Measurements from ENCODE around the gene C16orf54.
A peak's percentile ranks its signal among the peaks of the same experiment; 100 is the strongest.
"Not testable (repeated sequence)": the region's sequence is repeated elsewhere in the genome, so short reads cannot be mapped to it uniquely, and the experiment has no call there.

Gene C16orf54

GRCh38 chr16:29745853-29746345, at the start of gene C16orf54:
C16orf54 (minus strand) TSS chr16:29745990; CDS start chr16:29744951, 1,039 bp downstream.
- DNase-seq, result no peak

- no peak for DNase-seq
Observed at GRCh38 chr16:29794231-29794710, 48.5 kb upstream of the C16orf54 start.

GRCh38 chr16:29793153-29793552, 47.4 kb upstream of the C16orf54 start:
- DNase-seq, result not testable (repeated sequence)

GRCh38 chr16:29791845-29792807, 46.3 kb upstream of the C16orf54 start:
- DNase-seq, result no peak

- no peak for DNase-seq
Observed at GRCh38 chr16:29790949-29791844, 45.4 kb upstream of the C16orf54 start.

- peak; percentile 98 for DNase-seq
Observed at GRCh38 chr16:29790183-29790948, 44.6 kb upstream of the C16orf54 start, which contains the start of gene KIF22. KIF22 (plus strand) TSS chr16:29790751; CDS start chr16:29790760, 9 bp downstream.

- DNase-seq, result no peak
Observed at GRCh38 chr16:29789775-29790182, 44.0 kb upstream of the C16orf54 start.

- DNase-seq, result not testable (repeated sequence)
Observed at GRCh38 chr16:29787155-29787554, 41.4 kb upstream of the C16orf54 start.

- DNase-seq, result peak; percentile 32
Observed at GRCh38 chr16:29784901-29785500, 39.2 kb upstream of the C16orf54 start.

- no peak for DNase-seq
Observed at GRCh38 chr16:29784157-29784556, 38.4 kb upstream of the C16orf54 start.

GRCh38 chr16:29783094-29783953, 37.5 kb upstream of the C16orf54 start:
- DNase-seq, result not testable (repeated sequence)

GRCh38 chr16:29779474-29779873, 33.7 kb upstream of the C16orf54 start:
- DNase-seq, result no peak

GRCh38 chr16:29777576-29778350, 32.0 kb upstream of the C16orf54 start, which contains the start of gene ZG16:
ZG16 (plus strand) TSS chr16:29778256; CDS start chr16:29779267, 1,011 bp downstream.
- no peak for DNase-seq

- no peak for DNase-seq
Observed at GRCh38 chr16:29775742-29776408, 30.1 kb upstream of the C16orf54 start.

GRCh38 chr16:29774730-29775129, 28.9 kb upstream of the C16orf54 start:
- DNase-seq, result no peak

- DNase-seq, result not testable (repeated sequence)
Observed at GRCh38 chr16:29772330-29772729, 26.5 kb upstream of the C16orf54 start.

GRCh38 chr16:29770250-29770929, 24.6 kb upstream of the C16orf54 start:
- no peak for DNase-seq

GRCh38 chr16:29769507-29769906, 23.7 kb upstream of the C16orf54 start:
- no peak for DNase-seq

Data from HCEC 1CT (cell line).